HCT116 (cell line): ENCODE data around the gene KTN1. TPM values are rescaled to one million over a fixed set of nuclear protein-coding genes. Genes with fewer than 3 reads are reported as not detected.

Experiments used
- ATAC-seq: fragments of 200-7000 bp; cut with Tn5 transposase; 2 replicates; pipeline ENCODE4 v1.9.1; 2020; ENCODE audit warnings: mild to moderate bottlenecking, moderate library complexity
- BruUV-seq: library from RNA; stranded (reverse); fragments of 400-500 nt; replicated peaks from 2 replicates; lab custom pipeline; 2021; lab: Mats Ljungman, UMichigan
- CTCF ChIA-PET: fragments of 300-600 bp; sonication (Branson Sonifier 250); formaldehyde crosslinking; loops from one replicate; lab custom pipeline; 2021; ENCODE audit warnings: antibody characterized with exemption; lab: Charles Lee
- POLR2A ChIA-PET: fragments of 300-600, 350-600 bp; sonication (Branson Sonifier 250); formaldehyde crosslinking; loops from one replicate; lab custom pipeline; 2021; ENCODE audit warnings: antibody characterized with exemption; lab: Charles Lee
- RAD21 ChIA-PET, 2 experiments: fragments of 300-600 bp; sonication (Branson Sonifier 250); formaldehyde crosslinking; loops; one replicate each; lab custom pipeline; 2023; ENCODE audit warnings: low total read pairs in 2 of 2; ENCODE audit not compliant: uncharacterized antibody in 2 of 2, unreplicated experiment in 2 of 2, low non-redundant PET in 1 of 2; lab: Charles Lee
- DNase-seq: peaks from one replicate; pipeline ENCODE4 v3.0.0-alpha.2; 2010; ENCODE audit warnings: low read depth, low spot score
- H2AFZ ChIP-seq: fragments of 200-600 bp; shearing (Covaris generic), sonication (generic); 2 replicates; pipeline ENCODE4 v1.6.1; 2017; ENCODE audit warnings: low read depth, mixed run types, mixed read lengths, antibody characterized with exemption, low read length; ENCODE audit not compliant: poor library complexity, severe bottlenecking
- H3K27ac ChIP-seq: 2 replicates; pipeline ENCODE4 v1.5.1; 2012; ENCODE audit warnings: low read depth, low read length
- H3K27me3 ChIP-seq: fragments of 200-600 bp; sonication (generic); 2 replicates; pipeline ENCODE4 v1.6.1; 2016; ENCODE audit warnings: mixed run types, low read length, mixed read lengths; ENCODE audit not compliant: insufficient read depth
- H3K36me3 ChIP-seq, 2 experiments: fragments of 200-500 bp in 1 of 2; fragments of 200-600 bp in 1 of 2; sonication (Bioruptor generic) in 1 of 2; sonication (generic) in 1 of 2; 2 replicates each; pipeline versions ENCODE4 v1.5.1 to v1.6.1; 2014 to 2016; ENCODE audit warnings: low read length in 2 of 2, inconsistent platforms in 1 of 2, mixed read lengths in 1 of 2, mixed run types in 1 of 2; ENCODE audit not compliant: insufficient read depth in 2 of 2, control insufficient read depth in 1 of 2
- H3K4me1 ChIP-seq, 2 experiments: fragments of 200-600 bp in 1 of 2; sonication (generic) in 1 of 2; 2 replicates each; pipeline versions ENCODE4 v1.5.1 to v1.6.1; 2012 to 2017; ENCODE audit warnings: low read length in 2 of 2, inconsistent platforms in 1 of 2, mild to moderate bottlenecking in 1 of 2, mixed read lengths in 1 of 2, mixed run types in 1 of 2, moderate library complexity in 1 of 2; ENCODE audit not compliant: insufficient read depth in 2 of 2, control insufficient read depth in 1 of 2
- H3K4me2 ChIP-seq: fragments of 200-600 bp; sonication (generic); 2 replicates; pipeline ENCODE4 v1.6.1; 2017; ENCODE audit warnings: mixed run types, low read length, mixed read lengths
- H3K4me3 ChIP-seq, 2 experiments: fragments of 200-600 bp in 1 of 2; sonication (generic) in 1 of 2; replicated peaks in 1 of 2; 2 replicates each; pipeline ENCODE4 v1.5.1; 2011 to 2016; ENCODE audit warnings: low read length in 2 of 2, control low read depth in 1 of 2, low read depth in 1 of 2, mild to moderate bottlenecking in 1 of 2, mixed read lengths in 1 of 2, mixed run types in 1 of 2
- H3K79me2 ChIP-seq: fragments of 200-600 bp; sonication (generic); 2 replicates; pipeline ENCODE4 v1.6.1; 2017; ENCODE audit warnings: mild to moderate bottlenecking, mixed run types, low read length, moderate library complexity, mixed read lengths; ENCODE audit not compliant: insufficient read depth
- H3K9ac ChIP-seq: fragments of 200-600 bp; sonication (generic); 2 replicates; pipeline ENCODE4 v1.6.1; 2016; ENCODE audit warnings: low read length, mixed read lengths
- H3K9me2 ChIP-seq: fragments of 200-600 bp; sonication (generic), shearing (Covaris generic); 2 replicates; pipeline ENCODE4 v1.6.1; 2017; ENCODE audit warnings: mixed run types, mild to moderate bottlenecking, moderate library complexity; ENCODE audit not compliant: insufficient read depth
- H3K9me3 ChIP-seq, 2 experiments: fragments of 200-500 bp in 1 of 2; fragments of 200-600 bp in 1 of 2; sonication (Bioruptor generic) in 1 of 2; sonication (generic) in 1 of 2; 2 replicates each; pipeline ENCODE4 v1.6.1; 2014 to 2017; ENCODE audit warnings: low read length in 2 of 2, mixed read lengths in 2 of 2, inconsistent platforms in 1 of 2, low read depth in 1 of 2, mild to moderate bottlenecking in 1 of 2, mixed run types in 1 of 2, moderate library complexity in 1 of 2; ENCODE audit not compliant: control insufficient read depth in 1 of 2, insufficient read depth in 1 of 2
- H4K20me1 ChIP-seq: fragments of 200-600 bp; sonication (generic), shearing (Covaris generic); 2 replicates; pipeline ENCODE4 v1.6.1; 2017; ENCODE audit warnings: mixed run types, mild to moderate bottlenecking, moderate library complexity; ENCODE audit not compliant: insufficient read depth
- ATF3 ChIP-seq: IDR thresholded peaks from 2 replicates; pipeline ENCODE4 v1.6.1; 2012
- CEBPB ChIP-seq: IDR thresholded peaks from 2 replicates; pipeline ENCODE4 v1.6.1; 2012; ENCODE audit warnings: low read depth
- EZH2 ChIP-seq: fragments of 200-600 bp; sonication (generic); IDR thresholded peaks from 2 replicates; pipeline ENCODE4 v1.6.1; 2017; ENCODE audit warnings: antibody characterized with exemption, mixed run types
- EZH2phosphoT487 ChIP-seq: fragments of 200-600 bp; IDR thresholded peaks from 2 replicates; pipeline ENCODE4 v1.6.1; 2018; ENCODE audit warnings: antibody characterized with exemption, borderline replicate concordance
- POLR2A ChIP-seq: IDR thresholded peaks from 2 replicates; pipeline ENCODE4 v1.7.0; 2011; ENCODE audit warnings: borderline replicate concordance; ENCODE audit not compliant: insufficient read depth, insufficient read length; ENCODE audit errors: extremely low read depth
- RAD21 ChIP-seq: IDR thresholded peaks from 2 replicates; pipeline ENCODE4 v1.6.1; 2012; ENCODE audit warnings: low read depth, mild to moderate bottlenecking
- SP1 ChIP-seq: IDR thresholded peaks from 2 replicates; pipeline ENCODE4 v1.6.1; 2012; ENCODE audit warnings: low read depth
- TCF7L2 ChIP-seq: IDR thresholded peaks from 2 replicates; pipeline ENCODE4 v1.7.0; 2011; ENCODE audit warnings: borderline replicate concordance, inconsistent platforms; ENCODE audit not compliant: insufficient read depth, insufficient read length; ENCODE audit errors: extremely low read depth
- YY1 ChIP-seq: IDR thresholded peaks from 2 replicates; pipeline ENCODE4 v1.6.1; 2011; ENCODE audit warnings: low read length, low read depth, moderate library complexity, mild to moderate bottlenecking; ENCODE audit not compliant: insufficient replicate concordance; ENCODE audit errors: extremely low read depth
- ZFX ChIP-seq: fragments of 450-650 bp; IDR thresholded peaks from 2 replicates; pipeline ENCODE4 v1.6.1; 2017
- ZNF274 ChIP-seq: fragments of 200-500 bp; sonication (Bioruptor generic); IDR thresholded peaks from 2 replicates; pipeline ENCODE4 v1.6.1; 2014; ENCODE audit warnings: mild to moderate bottlenecking, low read depth, low read length, inconsistent platforms
- intact Hi-C: fragments of 100-400 bp; cut with micrococcal nuclease; formaldehyde crosslinking; loops from 2 replicates; pipeline ENCODE4 v1.10.0; 2022
- total RNA-seq: library from RNA; stranded (reverse); gene quantifications from one replicate; pipeline ENCODE4 v1.2.1, GENCODE V29; 2021; ENCODE audit not compliant: unreplicated experiment

Gene KTN1
- total RNA-seq, 1 experiment from 2014 or later: 105 TPM

DNA sequence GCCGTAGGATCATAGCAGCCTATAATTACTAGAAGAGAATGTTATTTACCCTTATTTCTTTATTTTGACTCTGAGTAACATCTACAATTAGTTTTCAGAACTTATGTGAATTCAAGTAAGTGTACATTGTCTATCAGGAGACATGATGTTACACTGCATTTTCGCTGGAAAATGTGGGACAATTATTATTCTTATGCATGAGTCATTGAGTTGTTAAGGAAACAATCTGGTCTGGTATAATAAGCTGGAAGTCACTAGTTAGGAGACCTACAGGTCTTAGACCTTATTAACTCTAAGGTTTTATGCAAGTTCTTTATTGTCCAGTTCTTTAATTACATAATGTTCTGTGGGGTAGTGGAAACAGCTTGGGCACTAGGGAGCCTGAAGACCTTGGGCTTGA is 5.8 kb downstream of the KTN1 start (continued):
- TF ChIP-seq EZH2phosphoT487: no peak
- no peak for TF ChIP-seq ATF3
- no peak for TF ChIP-seq CEBPB
- TF ChIP-seq, all 23 proteins: peak for 0

DNA sequence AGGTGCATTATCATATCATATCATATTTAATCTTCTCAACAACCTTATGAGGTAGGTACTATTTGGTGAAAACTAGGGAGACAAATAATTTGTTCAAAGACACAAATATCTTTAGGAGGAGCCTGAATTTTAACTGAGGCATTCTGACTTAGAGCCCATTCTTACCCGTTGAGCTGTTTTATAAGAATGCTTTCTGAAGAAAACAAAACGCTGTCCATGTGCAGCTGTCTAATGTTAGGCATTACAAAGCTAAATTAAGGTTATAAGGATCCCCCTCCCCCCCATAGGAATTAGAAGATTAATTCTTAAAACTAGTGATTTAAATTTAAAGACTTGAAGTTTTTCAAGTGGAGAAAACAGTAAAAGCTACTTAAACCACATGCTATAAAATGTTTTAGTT is 6.4 kb downstream of the KTN1 start:
- ATAC-seq (no peak), DNase-seq (no peak)
- Histone ChIP-seq H3K4me1 (peaks cover 39 to 67% of the 10 kb centered on the region in 2 experiments), H3K9ac (no peak overlapping the region), H3K4me3 (no peak overlapping the region), H3K79me2 (peaks cover 99% of the 10 kb centered on the region), H3K27me3 (no peaks in the 10 kb centered on the region), H2AFZ (no peak overlapping the region), H3K36me3 (no peaks in the 10 kb centered on the region), H3K9me2 (no peaks in the 10 kb centered on the region), H3K9me3 (no peaks in the 10 kb centered on the region), H4K20me1 (peaks cover 46% of the 10 kb centered on the region; the same call in 1 of the 2 replicates), H3K4me2 (no peak overlapping the region), H3K27ac (no peak overlapping the region)
- no peak for TF ChIP-seq EZH2
- no peak for TF ChIP-seq ZNF274
- no peak for TF ChIP-seq POLR2A
- no peak for TF ChIP-seq ZFX
- TF ChIP-seq ATF3: no peak
- no peak for TF ChIP-seq SP1
- no peak for TF ChIP-seq CEBPB
- no peak for TF ChIP-seq RAD21
- TF ChIP-seq TCF7L2: no peak
- no peak for TF ChIP-seq YY1
- RAD21 ChIA-PET: no interaction called here
- CTCF ChIA-PET: interaction anchor here (1.3 kb wide), 1 partner anchor 140 kb away, joined by 3 read pairs; no protein-coding TSS in a partner anchor
- intact Hi-C loops: no loop called here
- POLR2A ChIA-PET: interaction anchor here (3.0 kb wide), 1 partner anchor 139 kb away, joined by 11 read pairs; no protein-coding TSS in a partner anchor
- BruUV-seq: no TSS peak
